Muscle layer of colon (tissue), 2 donors: Measurements from ENCODE around the gene CDH15.

Experiments
- H3K27ac ChIP-seq: one replicate; pipeline ENCODE4 v1.7.0; 2013; ENCODE audit warnings: low read depth, mild to moderate bottlenecking, low read length, moderate library complexity
- H3K27me3 ChIP-seq, 2 donors: one replicate each; pipeline ENCODE4 v1.7.0; 2013; ENCODE audit warnings: low read length in 2 of 2, mild to moderate bottlenecking in 2 of 2; ENCODE audit not compliant: insufficient read depth in 2 of 2, control insufficient read depth in 1 of 2
- H3K36me3 ChIP-seq: one replicate; pipeline ENCODE4 v1.7.0; 2013; ENCODE audit warnings: mild to moderate bottlenecking, low read length; ENCODE audit not compliant: insufficient read depth
- H3K4me1 ChIP-seq: one replicate; pipeline ENCODE4 v1.7.0; 2013; ENCODE audit warnings: mild to moderate bottlenecking, low read length; ENCODE audit not compliant: insufficient read depth
- H3K4me3 ChIP-seq, 2 donors: one replicate each; pipeline ENCODE4 v1.7.0; 2013; ENCODE audit warnings: low read length in 2 of 2, low read depth in 1 of 2, mild to moderate bottlenecking in 1 of 2, moderate library complexity in 1 of 2
- H3K9ac ChIP-seq: one replicate; pipeline ENCODE4 v1.7.0; 2013; ENCODE audit warnings: low read length
- H3K9me3 ChIP-seq: one replicate; pipeline ENCODE4 v1.7.0; 2013; ENCODE audit warnings: mild to moderate bottlenecking, low read length
- donor health status: abdominal sarcoma.
- donor health status: Adenocarcinoma of cecum.

CDH15 gene

GRCh38 chr16:89219365-89219764 is 47.8 kb downstream of the CDH15 start:
- H3K4me3 ChIP-seq = no peak overlapping the region
- H3K36me3 ChIP-seq = peaks cover 28% of the 10 kb centered on the region
- no peak overlapping the region for H3K9ac ChIP-seq

GRCh38 chr16:89221604-89222003 is 50.1 kb downstream of the CDH15 start:
- H3K27me3 ChIP-seq = no peaks in the 10 kb centered on the region
- H3K36me3 ChIP-seq = peaks cover 40% of the 10 kb centered on the region
- H3K4me1 ChIP-seq = no peaks in the 10 kb centered on the region
- H3K4me3 ChIP-seq = no peak overlapping the region
- H3K9me3 ChIP-seq = no peaks in the 10 kb centered on the region
- H3K9ac ChIP-seq = no peak overlapping the region
- no peak overlapping the region for H3K27ac ChIP-seq

More at GRCh38 chr16:89219365-89219764, 47.8 kb downstream of the CDH15 start:
- Histone ChIP-seq H3K9me3 (no peaks in the 10 kb centered on the region), H3K27ac (no peak overlapping the region), H3K4me1 (peaks cover 5% of the 10 kb centered on the region), H3K27me3 (no peaks in the 10 kb centered on the region)

DNA sequence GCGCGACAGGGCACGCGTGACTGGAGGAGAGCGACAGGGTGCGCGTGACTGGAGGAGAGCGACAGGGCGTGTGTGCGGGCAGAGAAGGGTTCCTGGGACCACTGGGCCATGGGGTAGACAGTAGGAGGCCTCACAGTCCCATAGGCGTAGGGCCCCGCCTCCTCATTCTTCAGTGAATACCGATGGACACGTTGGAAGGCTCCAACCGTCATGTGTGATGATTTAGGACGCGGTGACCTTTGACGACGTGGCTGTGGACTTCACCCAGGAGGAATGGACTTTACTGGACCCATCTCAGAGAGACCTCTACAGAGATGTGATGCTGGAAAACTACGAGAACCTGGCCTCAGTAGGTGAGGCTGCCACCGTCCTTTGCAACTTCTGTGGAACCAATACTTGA is 51.4 kb downstream of the CDH15 start:
- H3K4me3 ChIP-seq = no peak overlapping the region
- no peaks in the 10 kb centered on the region for H3K27me3 ChIP-seq
- H3K9me3 ChIP-seq = no peaks in the 10 kb centered on the region
- no peaks in the 10 kb centered on the region for H3K4me1 ChIP-seq
- no peak overlapping the region for H3K9ac ChIP-seq
- H3K27ac ChIP-seq = no peak overlapping the region
- peaks cover 53% of the 10 kb centered on the region for H3K36me3 ChIP-seq

DNA sequence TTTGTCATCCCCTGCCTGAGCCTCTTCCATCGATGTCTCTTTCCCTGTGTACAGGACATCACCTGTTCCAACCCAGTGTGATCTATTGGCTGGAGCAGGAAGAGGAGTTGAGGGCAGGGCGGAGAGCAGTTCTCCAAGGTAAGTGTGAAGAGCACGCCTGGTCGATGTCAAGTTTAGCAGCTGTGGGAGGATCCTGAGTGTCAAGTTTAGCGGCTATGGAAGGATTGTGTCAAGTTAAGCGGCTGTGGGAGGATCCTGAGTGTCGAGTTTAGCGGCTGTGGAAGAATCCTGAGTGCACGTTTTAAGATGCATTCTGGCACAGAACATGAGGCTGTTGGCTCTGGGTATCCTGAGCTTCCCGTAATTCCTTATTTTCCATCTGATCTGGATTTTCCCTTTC is 53.1 kb downstream of the CDH15 start:
- no peak overlapping the region for H3K9ac ChIP-seq
- no peak overlapping the region for H3K4me3 ChIP-seq
- no peak overlapping the region for H3K27ac ChIP-seq
- no peaks in the 10 kb centered on the region for H3K4me1 ChIP-seq
- no peaks in the 10 kb centered on the region for H3K27me3 ChIP-seq
- H3K36me3 ChIP-seq = peaks cover 61% of the 10 kb centered on the region
- no peaks in the 10 kb centered on the region for H3K9me3 ChIP-seq

DNA sequence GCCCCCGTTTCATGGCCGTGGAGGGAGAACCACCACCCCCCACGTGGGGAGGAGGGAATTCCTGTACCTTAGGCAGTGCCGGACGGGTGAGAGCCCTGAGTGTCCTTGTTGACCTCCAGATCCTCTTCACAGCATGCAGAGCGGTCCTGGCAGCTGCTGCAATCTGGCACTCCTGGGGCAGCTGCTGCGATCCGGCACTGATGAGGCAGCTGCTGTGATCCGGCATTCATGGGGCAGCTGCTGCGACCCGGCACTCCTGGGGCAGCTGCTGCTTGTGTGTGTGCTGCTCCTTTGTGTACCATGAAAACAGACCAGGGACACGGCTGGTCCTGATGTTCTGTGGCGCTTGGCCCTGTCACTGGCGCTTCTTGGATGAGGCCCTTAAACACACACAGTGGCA is 58.7 kb downstream of the CDH15 start:
- no peak overlapping the region for H3K4me3 ChIP-seq
- H3K9ac ChIP-seq = no peak overlapping the region
- no peaks in the 10 kb centered on the region for H3K9me3 ChIP-seq
- no peaks in the 10 kb centered on the region for H3K27me3 ChIP-seq
- peaks cover 51% of the 10 kb centered on the region for H3K36me3 ChIP-seq
- H3K4me1 ChIP-seq = no peaks in the 10 kb centered on the region
- H3K27ac ChIP-seq = no peak overlapping the region

DNA sequence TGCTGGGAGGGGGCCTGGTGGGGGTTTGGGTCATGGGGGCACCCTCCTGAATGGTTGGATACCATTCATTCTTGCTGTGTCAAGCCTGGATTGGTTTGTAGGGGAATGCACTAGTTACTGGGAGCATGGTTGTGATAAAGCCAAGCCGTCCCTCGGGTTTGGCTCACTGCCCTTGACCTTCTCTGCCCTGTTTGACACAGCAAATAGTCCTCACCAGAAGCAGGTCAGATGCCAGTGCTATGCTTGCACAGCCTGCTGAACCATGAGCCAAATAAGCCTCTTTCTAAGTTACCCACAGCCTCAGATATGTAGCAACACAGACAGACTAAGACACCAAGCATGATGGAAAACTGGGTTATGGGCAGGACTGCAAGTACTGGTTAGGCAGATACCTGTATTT is 60.6 kb downstream of the CDH15 start:
- Histone ChIP-seq H3K27me3 (no peaks in the 10 kb centered on the region), H3K9me3 (no peaks in the 10 kb centered on the region), H3K4me1 (no peaks in the 10 kb centered on the region), H3K9ac (no peak overlapping the region), H3K36me3 (peaks cover 37% of the 10 kb centered on the region), H3K27ac (no peak overlapping the region), H3K4me3 (no peak overlapping the region)

GRCh38 chr16:89233678-89234490 is 62.3 kb downstream of the CDH15 start:
- no peak overlapping the region for H3K27ac ChIP-seq

GRCh38 chr16:89237733-89238132 is 66.2 kb downstream of the CDH15 start:
- H3K36me3 ChIP-seq = peaks cover 13% of the 10 kb centered on the region
- H3K4me3 ChIP-seq = no peak overlapping the region
- H3K9ac ChIP-seq = no peak overlapping the region
- no peaks in the 10 kb centered on the region for H3K9me3 ChIP-seq
- H3K27ac ChIP-seq = no peak overlapping the region
- H3K4me1 ChIP-seq = no peaks in the 10 kb centered on the region
- no peaks in the 10 kb centered on the region for H3K27me3 ChIP-seq

More at GRCh38 chr16:89233678-89234490, 62.3 kb downstream of the CDH15 start:
- no peaks in the 10 kb centered on the region for H3K9me3 ChIP-seq
- H3K4me3 ChIP-seq = no peak overlapping the region
- no peaks in the 10 kb centered on the region for H3K4me1 ChIP-seq
- no peak overlapping the region for H3K9ac ChIP-seq
- H3K36me3 ChIP-seq = peaks cover 21% of the 10 kb centered on the region
- H3K27me3 ChIP-seq = no peaks in the 10 kb centered on the region

- no peaks in the 10 kb centered on the region for H3K36me3 ChIP-seq
- H3K4me3 ChIP-seq = peak overlapping the region; percentile 79
- H3K27me3 ChIP-seq = peaks cover 0 to 1% of the 10 kb centered on the region in 2 donors
- H3K9me3 ChIP-seq = no peaks in the 10 kb centered on the region
- peak overlapping the region; percentile 59 for H3K27ac ChIP-seq
- no peaks in the 10 kb centered on the region for H3K4me1 ChIP-seq
- peak overlapping the region; percentile 85 for H3K9ac ChIP-seq
Measured at GRCh38 chr16:89241187-89242007, 69.8 kb downstream of the CDH15 start.

DNA sequence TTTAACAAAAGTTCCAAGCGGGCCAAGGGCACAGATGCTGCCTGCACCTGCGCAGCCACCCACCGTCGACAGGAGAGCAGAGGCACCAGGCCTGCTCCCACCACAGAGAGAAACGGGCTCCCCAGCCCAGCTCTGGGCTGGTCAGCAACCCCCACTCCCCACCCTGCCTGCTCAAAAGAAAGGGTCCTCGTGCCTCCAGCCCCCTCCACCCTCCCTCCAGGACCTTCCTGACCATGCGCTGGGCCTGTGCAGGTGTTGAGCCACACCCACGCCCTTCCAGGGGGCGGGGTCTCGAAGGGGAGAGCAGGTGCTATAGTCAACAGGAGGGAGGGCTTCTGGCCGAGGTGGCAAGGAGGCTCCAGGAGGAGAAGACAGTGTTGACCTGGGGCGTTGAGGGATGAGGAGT is 71.2 kb downstream of the CDH15 start:
- Histone ChIP-seq H3K4me3 (no peak overlapping the region), H3K27ac (no peak overlapping the region), H3K27me3 (peaks cover 0 to 8% of the 10 kb centered on the region in 2 donors), H3K9me3 (no peaks in the 10 kb centered on the region), H3K9ac (no peak overlapping the region), H3K4me1 (no peaks in the 10 kb centered on the region), H3K36me3 (no peaks in the 10 kb centered on the region)

DNA sequence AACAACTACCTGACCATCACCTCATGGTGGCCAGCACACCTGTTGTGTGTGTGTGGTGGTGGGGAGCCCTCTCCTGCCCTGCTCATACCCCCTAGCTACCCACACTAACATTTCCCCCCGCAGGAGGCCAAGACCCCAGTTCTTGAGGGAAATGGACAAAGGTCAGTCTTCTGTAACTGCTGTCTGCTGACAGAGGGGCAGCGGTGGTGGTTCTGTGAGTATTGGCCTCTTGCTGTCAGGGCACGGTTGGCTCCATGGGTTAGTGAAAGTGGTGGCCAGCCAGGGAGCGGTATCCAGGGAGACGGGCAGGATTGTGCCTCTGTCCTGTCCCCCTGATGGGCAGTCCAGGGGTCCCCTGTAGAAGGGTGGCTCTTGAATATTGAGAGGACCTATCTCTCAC is 72.1 kb downstream of the CDH15 start:
- Histone ChIP-seq H3K9me3 (no peaks in the 10 kb centered on the region), H3K36me3 (no peaks in the 10 kb centered on the region), H3K9ac (no peak overlapping the region), H3K27ac (no peak overlapping the region), H3K27me3 (peaks cover 0 to 8% of the 10 kb centered on the region in 2 donors), H3K4me1 (no peaks in the 10 kb centered on the region), H3K4me3 (no peak overlapping the region)
